Measurements from ENCODE around the gene SRSF10. TPM values are rescaled to one million over a fixed set of nuclear protein-coding genes. Genes with fewer than 3 reads are reported as not detected.

The SRSF10 gene
- total RNA-seq, 4 donors from 2014 or later = 20.4 to 49.9 (median 26.5) TPM

- no peaks in the 10 kb centered on the region for H3K9me3 ChIP-seq
- TF ChIP-seq CTCF (IDR thresholded peaks at IDR 0.05 in 4 of 5, conservative IDR thresholded peaks at IDR 0.05 in 1 of 5) (no peak), POLR2A (IDR thresholded peaks at IDR 0.05) (no peak)
- H3K4me1 ChIP-seq = peaks cover 8 to 12% of the 10 kb centered on the region in 2 donors
- DNase-seq = no peak
- H3K27me3 ChIP-seq = no peaks in the 10 kb centered on the region
- intact Hi-C loops (cut with DNase I; ENCODE audit: low total_unique reads) = loop anchor here (10.0 kb wide), 1 partner anchor 442 kb away; no protein-coding TSS in a partner anchor
- H3K27ac ChIP-seq = no peak overlapping the region
- in situ Hi-C loops (cut with MboI; ENCODE audit: low sequenced_read_pairs in 4 of 4) = loop anchor here in 1 of 4 donors (5.0 kb wide), 1 partner anchor 74 kb away; no protein-coding TSS in a partner anchor
- no peak overlapping the region for H3K4me3 ChIP-seq
- no peaks in the 10 kb centered on the region for H3K36me3 ChIP-seq
- no peak for ATAC-seq
Measured at GRCh38 chr1:23953020-23953419, 27.1 kb downstream of the SRSF10 start.

GRCh38 chr1:23947366-23947765 is 32.8 kb downstream of the SRSF10 start:
- Histone ChIP-seq H3K4me3 (no peak overlapping the region), H3K36me3 (no peaks in the 10 kb centered on the region), H3K4me1 (no peaks in the 10 kb centered on the region), H3K27ac (no peak overlapping the region), H3K9me3 (no peaks in the 10 kb centered on the region), H3K27me3 (peaks cover 0 to 4% (median 0%) of the 10 kb centered on the region in 3 donors)
- ATAC-seq = no peak
- DNase-seq = no peak
- no peak for TF ChIP-seq CTCF (IDR thresholded peaks at IDR 0.05 in 4 of 5, conservative IDR thresholded peaks at IDR 0.05 in 1 of 5)
- no peak for TF ChIP-seq POLR2A (IDR thresholded peaks at IDR 0.05)
- intact Hi-C loops (cut with DNase I; ENCODE audit: low total_unique reads) (no loop called here), in situ Hi-C loops (cut with MboI; ENCODE audit: low sequenced_read_pairs in 4 of 4) (no loop called here)

- TF ChIP-seq POLR2A (IDR thresholded peaks at IDR 0.05) (no peak), CTCF (IDR thresholded peaks at IDR 0.05 in 4 of 5, conservative IDR thresholded peaks at IDR 0.05 in 1 of 5) (no peak)
- DNase-seq = no peak
- ATAC-seq = no peak
- no peaks in the 10 kb centered on the region for H3K4me1 ChIP-seq
- no peak overlapping the region for H3K27ac ChIP-seq
- no peak overlapping the region for H3K4me3 ChIP-seq
- in situ Hi-C loops (cut with MboI; ENCODE audit: low sequenced_read_pairs in 4 of 4) = no loop called here
- no peaks in the 10 kb centered on the region for H3K9me3 ChIP-seq
- intact Hi-C loops (cut with DNase I; ENCODE audit: low total_unique reads) = no loop called here
- no peaks in the 10 kb centered on the region for H3K36me3 ChIP-seq
- no peaks in the 10 kb centered on the region for H3K27me3 ChIP-seq
Measured at GRCh38 chr1:23936481-23937176, 43.5 kb downstream of the SRSF10 start.

- intact Hi-C loops (cut with DNase I; ENCODE audit: low total_unique reads) (no loop called here), in situ Hi-C loops (cut with MboI; ENCODE audit: low sequenced_read_pairs in 4 of 4) (no loop called here)
- Histone ChIP-seq H3K9me3 (no peaks in the 10 kb centered on the region), H3K4me3 (no peak overlapping the region), H3K36me3 (no peaks in the 10 kb centered on the region), H3K27me3 (no peaks in the 10 kb centered on the region), H3K4me1 (no peaks in the 10 kb centered on the region), H3K27ac (no peak overlapping the region)
- TF ChIP-seq POLR2A (IDR thresholded peaks at IDR 0.05) = no peak
- TF ChIP-seq CTCF (IDR thresholded peaks at IDR 0.05 in 4 of 5, conservative IDR thresholded peaks at IDR 0.05 in 1 of 5) = no peak
- DNase-seq (no peak), ATAC-seq (no peak)
Measured at GRCh38 chr1:23931491-23931880, 48.6 kb downstream of the SRSF10 start.

Data from gastrocnemius medialis (tissue), 4 donors.